ENCODE results near the gene ZNRF3.

ZNRF3 gene

GRCh38 chr22:28953976-28954880, 70.9 kb downstream of the ZNRF3 start:
- DNase-seq: no peak

DNA sequence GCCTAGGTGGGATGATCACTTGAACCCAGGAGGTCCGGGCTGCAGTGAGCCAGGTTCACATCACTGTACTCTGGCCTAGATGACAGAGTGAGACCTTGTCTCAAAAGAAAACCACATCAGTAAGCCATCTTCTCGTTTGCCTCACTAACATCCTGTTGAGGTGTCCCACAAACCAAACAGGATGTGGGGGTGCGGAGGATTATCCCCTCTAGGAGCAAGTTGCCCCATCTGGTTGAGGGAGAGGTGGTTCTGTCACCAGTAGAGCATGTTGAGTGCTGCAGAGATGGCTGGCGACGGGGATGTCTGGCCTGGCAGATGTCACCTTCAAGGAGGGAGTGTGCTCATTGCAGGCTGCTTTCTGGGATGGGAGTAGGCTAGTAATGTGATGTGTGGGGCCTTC, 72.4 kb downstream of the ZNRF3 start:
- no peak for DNase-seq

- no peak for DNase-seq
These were observed 73.1 kb downstream of the ZNRF3 start for GRCh38 chr22:28956506-28956905.

GRCh38 chr22:28958611-28959010, 75.2 kb downstream of the ZNRF3 start:
- no peak for DNase-seq

DNA sequence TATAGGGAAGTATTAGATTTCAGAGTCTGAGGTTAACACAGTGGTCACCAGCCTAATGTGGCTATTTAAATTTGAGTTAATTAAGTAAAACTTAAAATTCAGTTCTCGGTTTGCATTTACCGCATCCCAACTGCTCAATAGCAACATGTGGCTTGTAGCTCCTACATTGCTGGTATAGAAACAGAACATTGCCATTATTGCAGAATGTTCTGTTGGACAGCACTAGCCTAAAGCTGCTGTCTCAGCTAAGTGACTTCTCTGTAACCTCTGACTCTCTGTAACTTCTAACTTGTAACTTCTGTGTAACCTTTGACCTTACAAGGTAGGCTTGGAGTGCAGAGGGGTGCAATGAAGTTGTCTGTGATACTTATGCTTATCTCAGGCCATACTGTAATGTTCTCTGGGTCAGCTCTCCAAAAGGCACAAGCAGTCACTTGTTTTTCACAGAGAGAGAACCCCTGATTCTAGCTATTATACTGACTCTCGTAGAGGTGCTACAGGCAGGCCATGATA, 78.7 kb downstream of the ZNRF3 start:
- DNase-seq: no peak

- DNase-seq: no peak
These were observed 80.0 kb downstream of the ZNRF3 start for GRCh38 chr22:28963362-28963761.

GRCh38 chr22:28967163-28967665, 83.8 kb downstream of the ZNRF3 start:
- DNase-seq: no peak

DNA sequence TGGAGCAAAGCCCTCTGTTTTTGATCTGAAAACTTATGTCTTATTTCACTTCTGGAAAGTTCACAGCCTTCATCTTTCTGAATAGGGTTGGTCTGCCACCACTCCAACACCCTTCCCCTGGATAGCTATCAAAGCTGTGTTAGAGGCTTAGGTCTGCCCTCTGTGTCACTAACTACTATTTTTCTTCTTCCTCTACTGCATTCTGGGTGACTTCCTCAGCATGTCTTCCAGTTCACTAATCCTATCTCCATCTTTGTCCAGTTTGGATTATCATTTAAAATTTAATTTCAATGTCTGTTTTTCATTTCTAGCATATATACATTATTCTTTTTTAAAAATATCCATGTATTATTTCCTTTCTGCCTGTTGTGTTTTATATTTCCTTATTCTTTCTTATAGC, 84.6 kb downstream of the ZNRF3 start:
- DNase-seq: no peak

GRCh38 chr22:28969401-28970168, 86.2 kb downstream of the ZNRF3 start:
- no peak for DNase-seq

GRCh38 chr22:28973352-28973751, 90.0 kb downstream of the ZNRF3 start:
- no peak for DNase-seq

- peak; percentile 14 for DNase-seq
These were observed 93.7 kb downstream of the ZNRF3 start for GRCh38 chr22:28977060-28977459.

DNA sequence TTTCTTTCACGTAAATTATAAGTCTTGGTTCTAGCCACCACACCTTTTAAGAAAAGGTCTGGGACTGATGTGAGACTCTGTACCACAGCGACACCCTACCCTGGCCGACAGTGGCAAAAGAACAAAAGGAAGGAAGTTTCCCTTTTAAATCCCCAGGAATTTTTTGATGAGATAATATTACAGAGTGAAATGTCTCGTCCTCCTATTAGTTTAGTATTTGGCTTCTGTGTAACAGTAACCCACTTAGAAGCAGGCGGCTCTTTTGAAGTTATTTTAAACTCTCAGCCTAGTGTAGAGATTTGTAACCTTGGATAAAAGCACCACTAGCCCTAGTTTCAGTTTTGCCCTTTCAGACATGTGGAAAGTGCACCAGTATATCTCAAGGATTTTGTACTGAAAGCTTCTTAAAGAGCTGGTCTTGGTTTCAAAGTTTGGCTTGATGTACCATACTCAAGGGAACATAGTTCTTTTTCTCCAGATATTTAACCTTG, 94.2 kb downstream of the ZNRF3 start:
- peak; percentile 19 for DNase-seq

DNA sequence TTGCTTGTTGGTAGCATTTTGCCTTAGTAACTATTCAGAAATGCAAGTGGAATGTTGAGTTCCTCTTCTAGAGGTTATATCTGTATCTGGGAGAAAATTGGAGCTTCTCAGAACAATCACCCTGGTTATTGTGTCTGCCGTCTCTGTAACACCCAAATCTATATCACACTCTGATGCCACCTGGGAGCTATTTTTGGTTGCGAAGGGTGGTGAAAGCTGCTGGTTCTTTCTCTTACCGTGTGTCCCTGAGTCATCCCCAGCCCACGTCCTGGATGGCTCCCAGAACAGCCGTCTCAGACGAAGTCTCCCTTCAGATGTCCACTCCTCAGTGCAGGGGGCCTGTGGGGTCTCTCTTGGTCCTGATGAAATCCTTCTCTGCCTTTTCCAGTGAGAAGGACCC, 94.8 kb downstream of the ZNRF3 start:
- peak; percentile 17 for DNase-seq

DNA sequence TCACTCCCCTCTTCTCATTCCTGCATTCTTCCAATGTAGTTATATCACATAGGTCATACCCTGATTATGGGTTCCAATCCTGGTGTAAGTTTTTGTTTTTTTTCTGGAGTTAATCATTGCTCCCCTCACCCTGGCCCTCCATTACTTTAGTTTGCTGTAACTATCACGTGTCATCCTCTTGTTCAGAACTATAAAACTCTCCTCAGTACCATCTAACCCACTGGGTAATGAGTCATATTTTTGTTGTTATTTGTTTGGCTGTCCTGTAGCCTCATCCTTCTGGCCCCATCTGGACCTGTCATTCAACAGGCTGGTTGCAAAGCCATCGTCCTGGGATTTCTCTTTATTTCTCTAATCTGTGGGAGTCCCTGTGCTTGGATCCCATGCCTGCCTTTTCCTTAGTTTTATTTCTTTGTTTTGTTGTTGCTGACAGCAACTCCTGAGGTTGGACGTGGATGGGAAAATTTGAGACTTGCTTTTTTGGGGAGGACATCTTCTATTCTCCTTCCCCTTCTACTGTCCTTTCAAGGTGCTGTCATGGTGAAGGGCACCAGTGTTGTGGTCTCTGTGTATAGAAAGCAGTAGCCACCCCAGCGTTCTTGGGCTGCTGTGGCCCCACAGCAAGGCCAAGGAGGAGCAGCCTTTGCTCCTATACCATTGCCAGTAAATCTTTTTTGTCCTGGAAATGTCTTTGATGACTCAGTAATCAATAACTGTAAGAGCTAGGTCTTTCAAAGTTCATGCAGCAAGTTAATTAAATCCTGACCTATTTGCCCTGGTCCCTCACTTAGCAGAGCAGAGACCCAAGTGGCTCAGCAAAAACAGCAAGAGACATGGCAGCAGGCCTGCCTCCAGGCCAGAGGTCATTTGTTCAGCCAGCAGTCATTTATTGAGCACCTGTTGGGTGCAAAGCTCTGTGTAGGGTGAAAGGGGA, 95.8 kb downstream of the ZNRF3 start:
- no peak for DNase-seq

DNA sequence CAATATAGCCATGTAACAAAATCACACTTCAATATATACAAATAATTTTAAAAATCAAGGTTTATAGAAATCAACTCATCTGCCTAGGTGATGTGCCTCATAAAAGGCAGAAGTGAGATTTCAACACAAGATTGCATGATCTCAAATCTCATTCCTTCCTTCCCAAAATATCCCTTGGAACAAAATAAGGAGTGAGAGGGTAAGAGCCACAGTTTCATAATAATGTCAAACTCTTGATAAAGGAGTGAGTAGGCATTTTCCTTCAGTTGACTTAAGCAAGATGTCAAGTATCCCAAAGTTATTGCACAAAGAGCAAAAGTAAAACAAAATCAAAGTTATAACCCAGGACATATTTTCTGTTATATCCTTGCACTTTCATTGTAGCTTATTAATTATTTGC, 97.0 kb downstream of the ZNRF3 start:
- no peak for DNase-seq

DNA sequence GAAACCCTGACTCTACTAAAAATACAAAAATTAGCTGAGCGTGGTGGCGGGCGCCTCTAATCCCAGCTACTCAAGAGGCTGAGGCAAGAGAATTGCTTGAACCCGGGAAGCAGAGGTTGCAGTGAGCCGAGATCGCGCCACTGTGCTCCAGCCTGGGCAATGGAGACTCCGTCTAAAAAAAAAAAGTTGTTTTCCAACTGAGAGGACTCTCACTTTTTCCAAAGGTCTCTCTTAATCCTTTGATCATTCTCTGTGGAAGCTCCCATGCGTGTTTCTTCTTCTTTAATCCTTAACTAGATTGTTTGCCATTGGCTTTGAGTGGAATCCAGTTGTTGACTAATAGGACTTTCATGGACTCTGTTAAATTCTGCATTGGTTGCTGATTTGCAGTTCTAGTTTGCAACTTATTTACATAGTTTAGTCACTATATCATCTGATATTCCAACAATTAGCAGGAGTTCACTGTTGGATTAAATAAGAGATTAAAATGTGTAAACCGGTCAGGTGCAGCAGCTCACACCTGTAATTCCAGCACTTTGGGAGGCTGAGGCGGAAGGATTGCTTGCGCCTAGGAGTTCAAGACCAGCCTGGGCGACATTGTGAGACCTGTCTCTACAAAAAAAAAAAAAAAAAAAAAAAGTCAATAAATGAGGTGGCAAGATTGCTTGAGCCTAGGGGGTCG, 98.6 kb downstream of the ZNRF3 start:
- DNase-seq: no peak

- DNase-seq: peak; percentile 15
These were observed 99.8 kb downstream of the ZNRF3 start for GRCh38 chr22:28983190-28983589.

DNA sequence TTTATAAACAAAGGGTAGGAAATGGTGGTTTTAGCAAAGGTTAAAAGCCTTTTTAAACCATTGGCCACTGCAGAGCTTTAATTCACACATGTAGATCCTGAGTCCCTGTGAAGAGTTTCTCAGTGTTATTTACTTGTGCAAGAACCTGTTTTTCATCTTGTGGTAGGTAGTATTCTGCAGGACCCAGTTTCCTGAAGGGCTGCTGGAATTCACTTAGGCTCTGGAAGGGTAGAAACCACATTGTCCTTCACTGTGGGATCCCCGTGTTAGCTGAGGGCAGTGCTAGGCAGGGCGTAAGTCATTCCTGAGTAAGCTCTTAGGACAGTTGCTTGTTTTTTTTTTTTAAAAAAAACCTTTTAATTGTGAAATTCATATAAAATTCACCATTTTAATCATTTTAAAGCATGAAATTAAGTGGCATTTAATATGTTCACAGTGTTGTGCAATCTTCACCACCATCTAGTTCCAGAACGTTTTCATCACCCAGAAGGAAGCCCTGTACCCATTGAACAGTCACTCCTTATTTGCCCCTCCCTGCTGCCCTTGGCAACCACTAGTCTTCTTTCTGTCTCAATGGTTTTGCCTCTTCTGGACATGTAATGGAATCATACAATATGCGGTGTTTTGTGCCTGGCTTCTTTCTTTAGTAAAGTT, 100.5 kb downstream of the ZNRF3 start:
- no peak for DNase-seq

GRCh38 chr22:28984482-28985158, 101.2 kb downstream of the ZNRF3 start:
- no peak for DNase-seq

GRCh38 chr22:28985581-28986290, 102.4 kb downstream of the ZNRF3 start:
- no peak for DNase-seq

All from fibroblast of skin of scalp (primary cell).